ENCODE results near the gene FARP1. TPM values are rescaled to one million over a fixed set of nuclear protein-coding genes. Genes with fewer than 3 reads are reported as not detected.

The FARP1 gene
- polyA plus RNA-seq, 2 donors: 2.2 to 2.3 TPM

DNA sequence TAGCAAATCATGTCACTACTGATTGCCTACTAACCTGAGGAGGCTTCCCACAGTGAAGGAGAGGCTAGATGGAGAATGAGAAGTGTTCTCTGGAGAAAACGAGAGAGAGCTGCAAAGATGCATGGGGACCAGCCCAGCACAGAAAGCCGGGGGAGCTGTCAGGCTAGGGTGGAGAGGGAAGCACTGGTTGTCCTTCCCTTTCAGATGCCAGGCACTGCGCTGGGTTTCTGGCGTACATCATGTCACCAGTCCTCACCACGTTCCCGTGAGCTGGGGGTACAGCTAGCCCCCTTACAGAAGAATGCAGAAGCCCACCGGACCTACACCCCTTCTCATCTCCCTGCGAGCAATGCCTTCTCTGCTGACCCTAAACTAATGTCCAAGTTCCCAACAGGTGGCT is 348.0 kb downstream of the FARP1 start:
- 86 to 87% methylated on average over 8 of the region's 8 CpGs for WGBS, 2 donors
- no peak overlapping the region for H3K27ac ChIP-seq (ENCODE audit: low read depth in 2 of 2, low read length in 1 of 2)
- H3K27me3 ChIP-seq (ENCODE audit: control insufficient read depth in 1 of 2, insufficient read depth in 2 of 2, low read length in 2 of 2): no peaks in the 10 kb centered on the region
- no peak overlapping the region for H3K4me3 ChIP-seq (ENCODE audit: low read depth in 1 of 2, low read length in 2 of 2)
- peaks cover 11 to 13% of the 10 kb centered on the region in 2 donors for H3K4me1 ChIP-seq (ENCODE audit: control insufficient read depth in 2 of 2, insufficient read depth in 2 of 2, low read length in 1 of 2)
- H3K36me3 ChIP-seq (ENCODE audit: control insufficient read depth in 2 of 2, insufficient read depth in 2 of 2, low read length in 1 of 2): peaks cover 0 to 13% of the 10 kb centered on the region in 2 donors
- no peaks in the 10 kb centered on the region for H3K9me3 ChIP-seq (ENCODE audit: control insufficient read depth in 2 of 2, insufficient read depth in 1 of 2, low read depth in 1 of 2, low read length in 1 of 2)

GRCh38 chr13:98492335-98493041 is 349.6 kb downstream of the FARP1 start:
- peak overlapping the region; percentile 12 to 37 for H3K27ac ChIP-seq (ENCODE audit: low read depth in 2 of 2, low read length in 1 of 2)

GRCh38 chr13:98493042-98493712 is 350.3 kb downstream of the FARP1 start:
- peak overlapping the region in 1 of 2 donors; percentile 8 for H3K27ac ChIP-seq (ENCODE audit: low read depth in 2 of 2, low read length in 1 of 2)
- 75 to 79% methylated on average over 6 of the region's 6 CpGs for WGBS, 2 donors
- no peak overlapping the region for H3K4me3 ChIP-seq (ENCODE audit: low read depth in 1 of 2, low read length in 2 of 2)
- peaks cover 0 to 16% of the 10 kb centered on the region in 2 donors for H3K36me3 ChIP-seq (ENCODE audit: control insufficient read depth in 2 of 2, insufficient read depth in 2 of 2, low read length in 1 of 2)
- H3K27me3 ChIP-seq (ENCODE audit: control insufficient read depth in 1 of 2, insufficient read depth in 2 of 2, low read length in 2 of 2): no peaks in the 10 kb centered on the region
- no peaks in the 10 kb centered on the region for H3K9me3 ChIP-seq (ENCODE audit: control insufficient read depth in 2 of 2, insufficient read depth in 1 of 2, low read depth in 1 of 2, low read length in 1 of 2)
- H3K4me1 ChIP-seq (ENCODE audit: control insufficient read depth in 2 of 2, insufficient read depth in 2 of 2, low read length in 1 of 2): peaks cover 10 to 20% of the 10 kb centered on the region in 2 donors

More at GRCh38 chr13:98492335-98493041, 349.6 kb downstream of the FARP1 start:
- H3K36me3 ChIP-seq (ENCODE audit: control insufficient read depth in 2 of 2, insufficient read depth in 2 of 2, low read length in 1 of 2): peaks cover 0 to 16% of the 10 kb centered on the region in 2 donors
- H3K9me3 ChIP-seq (ENCODE audit: control insufficient read depth in 2 of 2, insufficient read depth in 1 of 2, low read depth in 1 of 2, low read length in 1 of 2): no peaks in the 10 kb centered on the region
- H3K4me3 ChIP-seq (ENCODE audit: low read depth in 1 of 2, low read length in 2 of 2): no peak overlapping the region
- peaks cover 10 to 19% of the 10 kb centered on the region in 2 donors for H3K4me1 ChIP-seq (ENCODE audit: control insufficient read depth in 2 of 2, insufficient read depth in 2 of 2, low read length in 1 of 2)
- WGBS, 2 donors: 82 to 87% methylated on average over 6 of the region's 6 CpGs
- no peaks in the 10 kb centered on the region for H3K27me3 ChIP-seq (ENCODE audit: control insufficient read depth in 1 of 2, insufficient read depth in 2 of 2, low read length in 2 of 2)

GRCh38 chr13:98494769-98495168 is 351.9 kb downstream of the FARP1 start:
- Histone ChIP-seq H3K4me3 (ENCODE audit: low read depth in 1 of 2, low read length in 2 of 2) (no peak overlapping the region), H3K4me1 (ENCODE audit: control insufficient read depth in 2 of 2, insufficient read depth in 2 of 2, low read length in 1 of 2) (peaks cover 7 to 19% of the 10 kb centered on the region in 2 donors), H3K9me3 (ENCODE audit: control insufficient read depth in 2 of 2, insufficient read depth in 1 of 2, low read depth in 1 of 2, low read length in 1 of 2) (no peaks in the 10 kb centered on the region), H3K27ac (ENCODE audit: low read depth in 2 of 2, low read length in 1 of 2) (peak overlapping the region; percentile 25 to 76), H3K27me3 (ENCODE audit: control insufficient read depth in 1 of 2, insufficient read depth in 2 of 2, low read length in 2 of 2) (no peaks in the 10 kb centered on the region), H3K36me3 (ENCODE audit: control insufficient read depth in 2 of 2, insufficient read depth in 2 of 2, low read length in 1 of 2) (peaks cover 0 to 10% of the 10 kb centered on the region in 2 donors)
- 91 to 94% methylated on average over 13 of the region's 13 CpGs for WGBS, 2 donors

- peak overlapping the region; percentile 42 to 75 for H3K27ac ChIP-seq (ENCODE audit: low read depth in 2 of 2, low read length in 1 of 2)
- H3K9me3 ChIP-seq (ENCODE audit: control insufficient read depth in 2 of 2, insufficient read depth in 1 of 2, low read depth in 1 of 2, low read length in 1 of 2): no peaks in the 10 kb centered on the region
- H3K27me3 ChIP-seq (ENCODE audit: control insufficient read depth in 1 of 2, insufficient read depth in 2 of 2, low read length in 2 of 2): no peaks in the 10 kb centered on the region
- peaks cover 5 to 17% of the 10 kb centered on the region in 2 donors for H3K4me1 ChIP-seq (ENCODE audit: control insufficient read depth in 2 of 2, insufficient read depth in 2 of 2, low read length in 1 of 2)
- no peak overlapping the region for H3K4me3 ChIP-seq (ENCODE audit: low read depth in 1 of 2, low read length in 2 of 2)
- 43 to 49% methylated on average over 15 of the region's 15 CpGs for WGBS, 2 donors
- peaks cover 0 to 9% of the 10 kb centered on the region in 2 donors for H3K36me3 ChIP-seq (ENCODE audit: control insufficient read depth in 2 of 2, insufficient read depth in 2 of 2, low read length in 1 of 2)
Measured at GRCh38 chr13:98495627-98496478, 353.0 kb downstream of the FARP1 start.

GRCh38 chr13:98496479-98496791 is 353.5 kb downstream of the FARP1 start:
- Histone ChIP-seq H3K27ac (ENCODE audit: low read depth in 2 of 2, low read length in 1 of 2) (peak overlapping the region; percentile 42 to 75), H3K27me3 (ENCODE audit: control insufficient read depth in 1 of 2, insufficient read depth in 2 of 2, low read length in 2 of 2) (no peaks in the 10 kb centered on the region), H3K4me1 (ENCODE audit: control insufficient read depth in 2 of 2, insufficient read depth in 2 of 2, low read length in 1 of 2) (peaks cover 4 to 15% of the 10 kb centered on the region in 2 donors), H3K9me3 (ENCODE audit: control insufficient read depth in 2 of 2, insufficient read depth in 1 of 2, low read depth in 1 of 2, low read length in 1 of 2) (no peaks in the 10 kb centered on the region), H3K36me3 (ENCODE audit: control insufficient read depth in 2 of 2, insufficient read depth in 2 of 2, low read length in 1 of 2) (peaks cover 0 to 5% of the 10 kb centered on the region in 2 donors), H3K4me3 (ENCODE audit: low read depth in 1 of 2, low read length in 2 of 2) (no peak overlapping the region)
- 51 to 62% methylated on average over 3 of the region's 3 CpGs for WGBS, 2 donors

GRCh38 chr13:98496966-98497365 is 354.1 kb downstream of the FARP1 start:
- H3K4me1 ChIP-seq (ENCODE audit: control insufficient read depth in 2 of 2, insufficient read depth in 2 of 2, low read length in 1 of 2): peaks cover 7 to 16% of the 10 kb centered on the region in 2 donors
- H3K27me3 ChIP-seq (ENCODE audit: control insufficient read depth in 1 of 2, insufficient read depth in 2 of 2, low read length in 2 of 2): no peaks in the 10 kb centered on the region
- peak overlapping the region; percentile 41 to 78 for H3K27ac ChIP-seq (ENCODE audit: low read depth in 2 of 2, low read length in 1 of 2)
- no peak overlapping the region for H3K4me3 ChIP-seq (ENCODE audit: low read depth in 1 of 2, low read length in 2 of 2)
- 77 to 79% methylated on average over 8 of the region's 8 CpGs for WGBS, 2 donors
- H3K9me3 ChIP-seq (ENCODE audit: control insufficient read depth in 2 of 2, insufficient read depth in 1 of 2, low read depth in 1 of 2, low read length in 1 of 2): no peaks in the 10 kb centered on the region
- peaks cover 0 to 5% of the 10 kb centered on the region in 2 donors for H3K36me3 ChIP-seq (ENCODE audit: control insufficient read depth in 2 of 2, insufficient read depth in 2 of 2, low read length in 1 of 2)

DNA sequence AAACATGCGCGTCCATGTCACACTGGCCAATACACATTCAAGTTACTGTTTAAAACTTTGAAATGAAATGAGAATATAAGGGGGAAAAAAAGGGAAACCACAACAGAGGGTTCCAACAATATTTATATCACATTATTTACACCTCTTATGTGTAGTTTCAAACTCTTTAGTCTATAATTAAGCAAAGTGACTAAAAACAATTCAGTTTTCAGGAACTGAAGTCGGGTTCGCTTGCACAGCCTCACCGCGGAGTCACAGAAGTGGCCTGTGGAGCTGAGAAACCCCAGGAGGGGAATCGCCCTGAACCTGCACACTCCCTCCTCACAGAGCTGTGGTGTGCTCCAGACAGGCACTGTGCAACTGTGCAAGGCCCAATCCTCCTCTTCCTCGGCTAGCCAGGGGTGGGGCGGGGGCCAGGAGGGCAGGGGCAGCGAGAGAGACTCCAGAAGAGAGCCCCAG is 358.1 kb downstream of the FARP1 start:
- Histone ChIP-seq H3K27ac (ENCODE audit: low read depth in 2 of 2, low read length in 1 of 2) (no peak overlapping the region), H3K4me1 (ENCODE audit: control insufficient read depth in 2 of 2, insufficient read depth in 2 of 2, low read length in 1 of 2) (peaks cover 14 to 19% of the 10 kb centered on the region in 2 donors), H3K27me3 (ENCODE audit: control insufficient read depth in 1 of 2, insufficient read depth in 2 of 2, low read length in 2 of 2) (no peaks in the 10 kb centered on the region), H3K36me3 (ENCODE audit: control insufficient read depth in 2 of 2, insufficient read depth in 2 of 2, low read length in 1 of 2) (peaks cover 7 to 11% of the 10 kb centered on the region in 2 donors), H3K4me3 (ENCODE audit: low read depth in 1 of 2, low read length in 2 of 2) (no peak overlapping the region), H3K9me3 (ENCODE audit: control insufficient read depth in 2 of 2, insufficient read depth in 1 of 2, low read depth in 1 of 2, low read length in 1 of 2) (no peaks in the 10 kb centered on the region)
- 94 to 98% methylated on average over 10 of the region's 10 CpGs for WGBS, 2 donors
